AG04450 (cell line): ENCODE measurements around the gene ANKRD52. TPM values are rescaled to one million over a fixed set of nuclear protein-coding genes. Genes with fewer than 3 reads are reported as not detected.
A peak's percentile ranks its signal among the peaks of the same experiment; 100 is the strongest.

ENCODE experiments used
- CTCF ChIA-PET: fragments of 300-600, 350-600 bp; formaldehyde crosslinking; extraction: SDS; loops from one replicate; lab custom pipeline; 2022; ENCODE audit warnings: antibody characterized with exemption, inconsistent platforms; lab: Charles Lee
- POLR2A ChIA-PET: fragments of 350-600 bp; formaldehyde crosslinking; extraction: SDS; loops from one replicate; lab custom pipeline; 2021; ENCODE audit warnings: antibody characterized with exemption, inconsistent platforms; lab: Yijun Ruan, JAX
- DNase-seq: peaks from one replicate; pipeline ENCODE4 v3.0.0-alpha.2; 2011; ENCODE audit warnings: low read depth, low spot score
- H3K27ac ChIP-seq: one replicate; pipeline ENCODE4 v1.5.1; 2012; ENCODE audit warnings: low read depth, low read length, control low read depth
- H3K27me3 ChIP-seq: one replicate; pipeline ENCODE4 v1.6.0; 2012; ENCODE audit warnings: low read length; ENCODE audit not compliant: control insufficient read depth, insufficient read depth
- H3K4me3 ChIP-seq: 2 replicates; pipeline ENCODE4 v1.5.1; 2011; ENCODE audit warnings: mild to moderate bottlenecking, low read depth, low read length, control low read depth
- H3K9me3 ChIP-seq: 2 replicates; pipeline ENCODE4 v1.5.1; 2012; ENCODE audit warnings: low read length; ENCODE audit not compliant: control insufficient read depth, insufficient read depth
- CTCF ChIP-seq: IDR thresholded peaks from 2 replicates; pipeline ENCODE4 v1.5.1; 2011; ENCODE audit warnings: low read depth, low read length, control low read depth, inconsistent platforms
- polyA plus RNA-seq: library from polyadenylated mRNA; depleted of rRNA; stranded (reverse); fragments of >200 nt; gene quantifications from 2 replicates; pipeline ENCODE4 v1.2.3, GENCODE V29; 2011

Gene ANKRD52
- polyA plus RNA-seq, 1 experiment = 16.0 TPM

- DNase-seq = no peak
- ChIA-PET POLR2A (no interaction called here), CTCF (interaction anchor here (0.7 to 1.4 kb wide), 2 partner anchors 22 to 140 kb away, joined by 3 to 5 read pairs; no protein-coding TSS in a partner anchor)
- H3K27ac ChIP-seq = no peak overlapping the region
- no peak overlapping the region for H3K4me3 ChIP-seq
- H3K9me3 ChIP-seq = no peaks in the 10 kb centered on the region
- H3K27me3 ChIP-seq = no peaks in the 10 kb centered on the region
- no peak for TF ChIP-seq CTCF
Observed at GRCh38 chr12:56213878-56214277, 44.3 kb downstream of the ANKRD52 start.

GRCh38 chr12:56212361-56212760, 45.8 kb downstream of the ANKRD52 start:
- Histone ChIP-seq H3K4me3 (no peak overlapping the region), H3K27me3 (no peaks in the 10 kb centered on the region), H3K27ac (no peak overlapping the region), H3K9me3 (no peaks in the 10 kb centered on the region)
- DNase-seq = no peak
- POLR2A ChIA-PET = interaction anchor here (0.6 kb wide), 1 partner anchor 49 kb away, joined by 5 read pairs; no protein-coding TSS in a partner anchor
- TF ChIP-seq CTCF = no peak
- CTCF ChIA-PET = interaction anchor here (0.7 to 1.6 kb wide), 4 partner anchors 15 to 205 kb away, joined by 3 to 4 read pairs (median 4); no protein-coding TSS in a partner anchor

GRCh38 chr12:56208006-56208405, 50.2 kb downstream of the ANKRD52 start:
- TF ChIP-seq CTCF = no peak
- ChIA-PET POLR2A (interaction anchor here (4.1 kb wide), 1 partner anchor 14 kb away, joined by 20 read pairs; the partner anchor contains the start of gene RNF41), CTCF (interaction anchor here (0.5 to 5.3 kb wide), 4 partner anchors 11 to 19 kb away, joined by 3 to 37 read pairs (median 4); partner anchors contain the start of genes RNF41 and SMARCC2)
- Histone ChIP-seq H3K27me3 (no peaks in the 10 kb centered on the region), H3K4me3 (no peak overlapping the region), H3K27ac (no peak overlapping the region), H3K9me3 (no peaks in the 10 kb centered on the region)
- no peak for DNase-seq

GRCh38 chr12:56206452-56207166, 51.6 kb downstream of the ANKRD52 start:
- Histone ChIP-seq H3K4me3 (no peak overlapping the region), H3K27ac (no peak overlapping the region), H3K27me3 (no peaks in the 10 kb centered on the region), H3K9me3 (no peaks in the 10 kb centered on the region)
- DNase-seq = no peak
- ChIA-PET POLR2A (interaction anchor here (1.5 to 4.1 kb wide), 2 partner anchors 10 to 15 kb away, joined by 6 to 20 read pairs; partner anchors contain the start of gene RNF41), CTCF (interaction anchor here (0.6 to 5.3 kb wide), 6 partner anchors 10 to 129 kb away, joined by 3 to 37 read pairs (median 5); partner anchors contain the start of genes RNF41 and SMARCC2)
- peak; percentile 65 for TF ChIP-seq CTCF

GRCh38 chr12:56205445-56205844, 52.7 kb downstream of the ANKRD52 start:
- POLR2A ChIA-PET = interaction anchor here (0.6 to 4.1 kb wide), 2 partner anchors 16 to 54 kb away, joined by 7 to 20 read pairs; partner anchors contain the start of gene RNF41
- CTCF ChIA-PET = interaction anchor here (1.4 to 5.3 kb wide), 3 partner anchors 16 to 28 kb away, joined by 3 to 37 read pairs (median 15); partner anchors contain the start of genes RNF41 and SMARCC2

More at GRCh38 chr12:56205445-56205844, 52.7 kb downstream of the ANKRD52 start:
- no peak overlapping the region for H3K27ac ChIP-seq
- no peak overlapping the region for H3K4me3 ChIP-seq
- H3K27me3 ChIP-seq = no peaks in the 10 kb centered on the region
- 0 out of 2 replicates have a peak, but pooled peaks have one; percentile 2 for TF ChIP-seq CTCF
- no peaks in the 10 kb centered on the region for H3K9me3 ChIP-seq
- DNase-seq = no peak
